Embryonic facial prominence (tissue), 1 donor: ENCODE results near the gene TSPAN5.

Experiments used
- DNase-seq: peaks from one replicate; pipeline ENCODE4 v3.0.0-alpha.2; 2016; ENCODE audit errors: extremely low spot score

Gene TSPAN5

GRCh38 chr4:98673288-98673644 is 14.9 kb upstream of the TSPAN5 start:
- no peak for DNase-seq

- DNase-seq: no peak
These were observed 14.3 kb upstream of the TSPAN5 start for GRCh38 chr4:98672583-98673287.

- no peak for DNase-seq
These were observed 12.7 kb upstream of the TSPAN5 start for GRCh38 chr4:98671131-98671530.

- no peak for DNase-seq
These were observed 11.8 kb upstream of the TSPAN5 start for GRCh38 chr4:98670186-98670585.

- DNase-seq: no peak
These were observed 11.2 kb upstream of the TSPAN5 start for GRCh38 chr4:98669577-98669976.

GRCh38 chr4:98664959-98665358 is 6.5 kb upstream of the TSPAN5 start:
- no peak for DNase-seq

- DNase-seq: no peak
These were observed 5.0 kb upstream of the TSPAN5 start for GRCh38 chr4:98663226-98664006.

GRCh38 chr4:98662626-98663225 is 4.3 kb upstream of the TSPAN5 start:
- DNase-seq: no peak

GRCh38 chr4:98662055-98662453 is 3.6 kb upstream of the TSPAN5 start:
- no peak for DNase-seq

GRCh38 chr4:98661371-98662054 is 3.1 kb upstream of the TSPAN5 start:
- DNase-seq: no peak

GRCh38 chr4:98659741-98660462 is 1.5 kb upstream of the TSPAN5 start:
- DNase-seq: no peak

GRCh38 chr4:98659106-98659592 is 738 bp upstream of the TSPAN5 start:
- DNase-seq: no peak

- no peak for DNase-seq
These were observed 702 bp downstream of the TSPAN5 start for GRCh38 chr4:98657531-98658286.

GRCh38 chr4:98656886-98657285 is 1.5 kb downstream of the TSPAN5 start:
- no peak for DNase-seq

GRCh38 chr4:98656443-98656842 is 2.0 kb downstream of the TSPAN5 start:
- no peak for DNase-seq

- DNase-seq: no peak
These were observed 4.2 kb downstream of the TSPAN5 start for GRCh38 chr4:98653890-98654867.

GRCh38 chr4:98652996-98653395 is 5.4 kb downstream of the TSPAN5 start:
- DNase-seq: no peak

GRCh38 chr4:98648602-98649001 is 9.8 kb downstream of the TSPAN5 start:
- DNase-seq: no peak

GRCh38 chr4:98646422-98646821 is 12.0 kb downstream of the TSPAN5 start:
- DNase-seq: no peak

GRCh38 chr4:98645527-98645926 is 12.9 kb downstream of the TSPAN5 start:
- DNase-seq: no peak
